ENCODE results near the gene P4HA1. TPM values are rescaled to one million over a fixed set of nuclear protein-coding genes. Genes with fewer than 3 reads are reported as not detected.
A peak's percentile ranks its signal among the peaks of the same experiment; 100 is the strongest.

P4HA1 gene
- total RNA-seq (2014; rRNA removed) (164 and 181 TPM in 2 replicates), Bru-seq, nascent RNA (percentile 97 among the genes with signal in this experiment), BruChase-seq, experiment 1, labeled RNA remaining after a 6-hour chase (percentile 91 among the genes with signal in this experiment), BruChase-seq, experiment 2, labeled RNA remaining after a 2-hour chase (percentile 94 among the genes with signal in this experiment)
- long read RNA-seq, transcript P4HA1-202 (15 exons, 2,727 nt) = minor isoform, 353 of 880 reads
- long read RNA-seq, transcript P4HA1-203 (15 exons, 2,727 nt) = major isoform, 397 of 880 reads
- long read RNA-seq, transcript P4HA1-205 (14 exons, 2,790 nt) = minor isoform, 5 of 880 reads
- long read RNA-seq, partial matches to known transcripts = 47 of 880 reads
- long read RNA-seq, other reads (novel, unspliced or antisense) = 78 of 880 reads

DNA sequence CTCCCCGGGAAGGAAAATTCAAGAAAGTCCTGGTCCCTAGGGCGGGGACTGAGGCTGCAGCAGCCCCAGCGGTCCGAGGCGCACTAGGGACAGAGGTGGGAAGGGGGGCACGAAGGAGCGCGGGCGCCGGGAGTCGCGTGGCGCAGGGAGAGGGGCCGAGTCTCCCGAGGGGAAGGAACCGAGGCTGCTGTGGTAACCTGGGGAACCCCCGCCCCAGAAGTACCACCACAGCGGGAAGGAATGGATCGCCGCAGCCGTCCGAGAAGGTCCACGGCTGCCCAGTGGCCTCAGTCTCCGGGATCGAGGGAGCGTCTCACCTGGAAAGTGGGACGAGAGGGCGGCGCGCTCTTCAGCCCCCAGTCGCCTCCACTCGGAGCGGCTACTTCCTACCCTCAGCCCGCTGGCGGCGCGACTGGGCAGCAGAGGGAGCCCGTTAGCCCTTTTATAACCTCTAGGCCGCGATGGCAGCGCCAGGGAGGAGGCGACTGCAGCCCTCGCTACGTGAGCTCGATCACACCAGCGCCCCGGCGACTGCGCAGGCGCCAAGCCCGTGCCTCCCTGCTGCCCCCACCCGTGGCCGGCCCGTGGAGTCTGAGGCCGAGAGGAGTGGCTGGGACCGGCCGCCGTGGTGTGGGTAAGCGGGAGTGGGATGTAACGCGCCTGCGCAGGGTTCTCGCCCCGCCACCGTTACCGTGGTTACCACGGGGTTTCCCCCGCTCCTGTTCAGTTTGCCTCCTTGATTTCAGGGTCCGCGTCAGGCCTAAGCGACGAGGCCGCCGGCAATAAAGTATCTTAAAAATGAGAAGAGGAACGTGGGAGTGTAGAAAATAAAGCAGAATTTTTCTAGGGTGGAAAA lies at the start of gene P4HA1:
TSS of gene P4HA1 (minus strand) at position 418 of the 856 bp plus-strand sequence. CDS start 21,983 bp downstream, outside the sequence.
- peak; percentile 100 for DNase-seq
- BruUV-seq (replicated peaks) = TSS peak; percentile 47

DNA sequence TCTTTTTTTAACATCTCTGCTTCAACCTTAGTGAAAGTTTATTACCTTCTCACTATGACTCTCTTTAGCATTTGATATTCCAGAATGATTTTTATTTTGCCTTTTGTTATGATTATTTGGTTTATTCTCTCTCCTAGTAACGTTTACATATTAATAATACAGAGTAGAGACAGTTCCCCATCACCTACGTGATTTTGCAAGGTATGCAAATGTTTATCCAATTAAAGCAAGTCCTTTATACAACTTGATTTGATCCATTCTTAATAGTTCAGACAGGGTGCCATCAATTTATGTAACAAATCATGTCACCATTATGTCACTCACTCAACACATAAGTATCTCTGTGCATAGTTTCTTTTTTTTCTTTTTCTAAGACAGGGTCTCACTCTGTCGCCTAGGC lies 44.9 kb upstream of the P4HA1 start:
- Histone ChIP-seq H2AFZ (ENCODE audit: low read length) (no peak overlapping the region), H3K27ac (ENCODE audit: low read length) (no peak overlapping the region), H3K9me2 (replicated peaks; ENCODE audit: low read length) (no peaks in the 10 kb centered on the region), H3K79me2 (ENCODE audit: low read length) (no peaks in the 10 kb centered on the region), H3F3A (ENCODE audit: low read length, unreplicated experiment) (no peaks in the 10 kb centered on the region), H3K27me3 (ENCODE audit: low read length) (no peaks in the 10 kb centered on the region), H4K20me1 (ENCODE audit: low read length) (0 out of 2 replicates have a peak, but pooled peaks cover 4% of the 10 kb centered on the region), H3K9ac (ENCODE audit: low read length) (no peak overlapping the region), H3K4me2 (ENCODE audit: low read length) (no peak overlapping the region), H3K4me3 (ENCODE audit: low read length) (no peak overlapping the region), H3K4me1 (ENCODE audit: insufficient read depth, low read length) (peaks cover under 1% of the 10 kb centered on the region; the same call in 1 of the 2 replicates), H3K36me3 (ENCODE audit: low read depth, low read length) (peaks cover 71% of the 10 kb centered on the region), H3K9me3 (ENCODE audit: low read length) (no peaks in the 10 kb centered on the region)
- no peak for TF ChIP-seq EZH2 (IDR thresholded peaks at IDR 0.05; ENCODE audit: low read length, unreplicated experiment)
- TF ChIP-seq, protein P1, sequence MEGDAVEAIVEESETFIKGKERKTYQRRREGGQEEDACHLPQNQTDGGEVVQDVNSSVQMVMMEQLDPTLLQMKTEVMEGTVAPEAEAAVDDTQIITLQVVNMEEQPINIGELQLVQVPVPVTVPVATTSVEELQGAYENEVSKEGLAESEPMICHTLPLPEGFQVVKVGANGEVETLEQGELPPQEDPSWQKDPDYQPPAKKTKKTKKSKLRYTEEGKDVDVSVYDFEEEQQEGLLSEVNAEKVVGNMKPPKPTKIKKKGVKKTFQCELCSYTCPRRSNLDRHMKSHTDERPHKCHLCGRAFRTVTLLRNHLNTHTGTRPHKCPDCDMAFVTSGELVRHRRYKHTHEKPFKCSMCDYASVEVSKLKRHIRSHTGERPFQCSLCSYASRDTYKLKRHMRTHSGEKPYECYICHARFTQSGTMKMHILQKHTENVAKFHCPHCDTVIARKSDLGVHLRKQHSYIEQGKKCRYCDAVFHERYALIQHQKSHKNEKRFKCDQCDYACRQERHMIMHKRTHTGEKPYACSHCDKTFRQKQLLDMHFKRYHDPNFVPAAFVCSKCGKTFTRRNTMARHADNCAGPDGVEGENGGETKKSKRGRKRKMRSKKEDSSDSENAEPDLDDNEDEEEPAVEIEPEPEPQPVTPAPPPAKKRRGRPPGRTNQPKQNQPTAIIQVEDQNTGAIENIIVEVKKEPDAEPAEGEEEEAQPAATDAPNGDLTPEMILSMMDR (conservative IDR thresholded peaks at IDR 0.05; ENCODE audit: low read depth, low read length) = no peak
- TF ChIP-seq EZH2phosphoT487 (IDR thresholded peaks at IDR 0.05; ENCODE audit: borderline replicate concordance, low read length) = no peak
- BruUV-seq (replicated peaks) = no TSS peak
- CTCF ChIA-PET = no interaction called here
- no peak for DNase-seq
- POLR2A ChIA-PET (ENCODE audit: unreplicated experiment) = no interaction called here
- intact Hi-C loops (cut with micrococcal nuclease) = no loop called here
- ATAC-seq = no peak

More for the DNA sequence above, at the start of gene P4HA1:
- Histone ChIP-seq H3K27ac (ENCODE audit: low read length) (peak within 1 kb of the TSS; percentile 34), H3F3A (ENCODE audit: low read length, unreplicated experiment) (no peaks in the 10 kb centered on the region), H3K4me1 (ENCODE audit: insufficient read depth, low read length) (peaks cover 20% of the 10 kb centered on the region), H3K36me3 (ENCODE audit: low read depth, low read length) (no peaks in the 10 kb centered on the region), H3K79me2 (ENCODE audit: low read length) (peaks cover 47% of the 10 kb centered on the region), H3K4me3 (ENCODE audit: low read length) (peak within 1 kb of the TSS; percentile 64), H4K20me1 (ENCODE audit: low read length) (peaks cover 21% of the 10 kb centered on the region), H3K9me2 (replicated peaks; ENCODE audit: low read length) (no peaks in the 10 kb centered on the region), H3K4me2 (ENCODE audit: low read length) (peak within 1 kb of the TSS; percentile 78), H3K9ac (ENCODE audit: low read length) (peak within 1 kb of the TSS; percentile 71), H2AFZ (ENCODE audit: low read length) (peak within 1 kb of the TSS; percentile 78), H3K9me3 (ENCODE audit: low read length) (no peaks in the 10 kb centered on the region), H3K27me3 (ENCODE audit: low read length) (no peaks in the 10 kb centered on the region)
- ChIA-PET CTCF (interaction anchor here (0.5 to 2.0 kb wide), 30 partner anchors 9 to 736 kb away, joined by 3 to 20 read pairs (median 6); partner anchors contain the start of genes DNAJC9, ECD, FAM149B1 and NUDT13), POLR2A (ENCODE audit: unreplicated experiment) (interaction anchor here (0.5 to 2.1 kb wide), 27 partner anchors 9 to 1819 kb away, joined by 3 to 32 read pairs (median 6); no protein-coding TSS in a partner anchor)
- intact Hi-C loops (cut with micrococcal nuclease) = loop anchor here (1.0 to 5.0 kb wide), 7 partner anchors 8 to 261 kb away; partner anchors contain the start of genes CFAP70, ECD and FAM149B1
- TF ChIP-seq EZH2phosphoT487 (IDR thresholded peaks at IDR 0.05; ENCODE audit: borderline replicate concordance, low read length) (no peak), EZH2 (IDR thresholded peaks at IDR 0.05; ENCODE audit: low read length, unreplicated experiment) (no peak)
- TF ChIP-seq, protein P1 (conservative IDR thresholded peaks at IDR 0.05; ENCODE audit: low read depth, low read length) = peak; percentile 99
- peak; percentile 90 for ATAC-seq

All from PC-3 (cell line).